NB4 (cell line): ENCODE measurements around the gene RPTOR.

Source experiments
- CTCF ChIP-seq: IDR thresholded peaks from one replicate; pipeline ENCODE4 v1.5.1; 2012; ENCODE audit warnings: low read depth, low read length
- POLR2A ChIP-seq: IDR thresholded peaks from 2 replicates; pipeline ENCODE4 v1.6.1; 2011; ENCODE audit warnings: mild to moderate bottlenecking; ENCODE audit not compliant: insufficient read length; ENCODE audit errors: extremely low read depth

GRCh38 chr17:80862978-80863377 lies 318.3 kb downstream of the RPTOR start:
- no peak for TF ChIP-seq CTCF
- TF ChIP-seq POLR2A = no peak
